ENCODE results near the gene BMP7. TPM values are rescaled to one million over a fixed set of nuclear protein-coding genes. Genes with fewer than 3 reads are reported as not detected.

BMP7 gene
- total and polyA plus RNA-seq, 8 donors, result 0.12 to 2.5 (median 0.33) TPM; not detected in 1

- FAIRE-seq (no peak), DNase-seq (no peak), ATAC-seq (no peak)
- intact Hi-C loops (cut with DNase I), result no loop called here
- Histone ChIP-seq H3K27me3 (peaks cover 0 to 15% (median 0%) of the 10 kb centered on the region in 4 donors), H3K36me3 (no peaks in the 10 kb centered on the region), H3K9me3 (no peaks in the 10 kb centered on the region), H3K4me3 (no peak overlapping the region), H3K4me1 (no peaks in the 10 kb centered on the region), H3K27ac (no peak overlapping the region)
- 73 to 76% methylated on average over 10 of the region's 10 CpGs for WGBS, 2 donors
- TF ChIP-seq CTCF (IDR thresholded peaks at IDR 0.05), result no peak
Observed at GRCh38 chr20:57269148-57269984, 2.9 kb upstream of the BMP7 start.

GRCh38 chr20:57268399-57269076 is 2.1 kb upstream of the BMP7 start:
- Histone ChIP-seq H3K9me3 (no peaks in the 10 kb centered on the region), H3K27ac (no peak overlapping the region), H3K27me3 (peaks cover 0 to 17% (median 0%) of the 10 kb centered on the region in 4 donors), H3K4me1 (no peaks in the 10 kb centered on the region), H3K4me3 (no peak overlapping the region), H3K36me3 (no peaks in the 10 kb centered on the region)
- 73 to 76% methylated on average over 8 of the region's 8 CpGs for WGBS, 2 donors
- no peak for DNase-seq
- no peak for FAIRE-seq
- no peak for ATAC-seq
- TF ChIP-seq CTCF (IDR thresholded peaks at IDR 0.05), result no peak
- intact Hi-C loops (cut with DNase I), result no loop called here

GRCh38 chr20:57267158-57267821 is 849 bp upstream of the BMP7 start:
- DNase-seq (no peak), ATAC-seq (no peak), FAIRE-seq (no peak)
- TF ChIP-seq CTCF (IDR thresholded peaks at IDR 0.05), result no peak
- no peaks in the 10 kb centered on the region for H3K36me3 ChIP-seq
- WGBS, 2 donors, result 62 to 63% methylated on average over 24 of the region's 24 CpGs
- H3K27ac ChIP-seq, result no peak overlapping the region
- intact Hi-C loops (cut with DNase I), result no loop called here
- no peak overlapping the region for H3K4me3 ChIP-seq
- H3K27me3 ChIP-seq, result peaks cover 0 to 17% (median 0%) of the 10 kb centered on the region in 4 donors
- no peaks in the 10 kb centered on the region for H3K9me3 ChIP-seq
- H3K4me1 ChIP-seq, result no peaks in the 10 kb centered on the region

GRCh38 chr20:57265997-57266290 is 497 bp downstream of the BMP7 start:
- peak overlapping the region in 1 of 4 donors; percentile 31 for H3K4me3 ChIP-seq
- WGBS, 2 donors, result 1 to 2% methylated on average over 19 to 39 of the region's 39 CpGs
- intact Hi-C loops (cut with DNase I), result no loop called here
- H3K27ac ChIP-seq, result no peak overlapping the region
- FAIRE-seq (no peak), DNase-seq (no peak), ATAC-seq (peak in 3 of 4 donors; percentile 9 to 32 (median 11))
- H3K4me1 ChIP-seq, result no peaks in the 10 kb centered on the region
- H3K9me3 ChIP-seq, result no peaks in the 10 kb centered on the region
- TF ChIP-seq CTCF (IDR thresholded peaks at IDR 0.05), result no peak
- peaks cover 0 to 17% (median 1%) of the 10 kb centered on the region in 4 donors for H3K27me3 ChIP-seq
- no peaks in the 10 kb centered on the region for H3K36me3 ChIP-seq

Measured in pancreas (tissue), 10 donors.